SK-N-SH (cell line): ENCODE data around the gene SLC9A7.

Experiments
- EP300 ChIP-seq, 2 experiments: IDR thresholded peaks; 2 replicates each; pipeline versions ENCODE4 v1.4.0 to v1.6.1; 2012; ENCODE audit warnings: borderline replicate concordance in 1 of 2, low read depth in 1 of 2, low read length in 1 of 2
- FOXJ3 ChIP-seq: sonication (generic); formaldehyde crosslinking; IDR thresholded peaks from 2 replicates; pipeline ENCODE4 v1.5.1; 2020; ENCODE audit warnings: mild to moderate bottlenecking, missing genetic modification reagents
- MEF2A ChIP-seq: IDR thresholded peaks from 2 replicates; pipeline ENCODE4 v1.4.0; 2012; ENCODE audit warnings: low read depth, borderline replicate concordance
- NFIC ChIP-seq: IDR thresholded peaks from 2 replicates; pipeline ENCODE4 v1.4.0; 2012; ENCODE audit warnings: borderline replicate concordance
- PBX3 ChIP-seq: IDR thresholded peaks from 2 replicates; pipeline ENCODE4; 2012
- TCF12 ChIP-seq: IDR thresholded peaks from 2 replicates; pipeline ENCODE4 v1.4.0; 2012

DNA sequence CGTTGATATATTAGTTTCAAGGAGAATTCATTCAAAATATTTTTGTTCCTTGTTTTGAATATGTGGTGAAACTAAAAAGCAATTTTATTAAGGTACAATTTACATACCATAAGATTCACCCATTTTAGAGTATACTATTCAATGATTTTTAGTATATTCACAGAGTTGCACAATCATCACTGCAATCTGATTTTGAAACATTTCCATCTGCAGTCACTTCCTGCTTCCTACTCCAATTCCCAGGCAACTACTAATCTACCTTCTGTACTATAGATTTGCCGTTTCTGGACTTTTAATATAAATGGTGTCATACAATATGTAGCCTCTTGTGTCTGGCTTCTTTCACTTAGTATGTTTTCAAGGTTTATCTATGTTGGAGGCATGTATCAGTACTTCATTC is 71.3 kb downstream of the SLC9A7 start:
- no peak for TF ChIP-seq TCF12
- TF ChIP-seq NFIC, result no peak
- no peak for TF ChIP-seq FOXJ3 (CRISPR knock-in tag)
- TF ChIP-seq MEF2A, result no peak
- no peak for TF ChIP-seq EP300 (IDR thresholded peaks at IDR 0.05; ENCODE audit: borderline replicate concordance in 1 of 2, low read depth in 1 of 2, low read length in 1 of 2)
- TF ChIP-seq PBX3, result no peak
